Globus pallidus (tissue), 1 donor: ENCODE data around the gene CTNS.
"Not testable (repeated sequence)": the region's sequence is repeated elsewhere in the genome, so short reads cannot be mapped to it uniquely, and the experiment has no call there.

Experiments
- DNase-seq: peaks from one replicate; pipeline ENCODE4 v3.0.0-alpha.2; 2015; ENCODE audit warnings: low spot score

Gene CTNS

GRCh38 chr17:3688027-3688553 is 51.5 kb downstream of the CTNS start:
- DNase-seq, result no peak

- DNase-seq, result no peak
Observed at GRCh38 chr17:3688852-3689261, 52.3 kb downstream of the CTNS start.

DNA sequence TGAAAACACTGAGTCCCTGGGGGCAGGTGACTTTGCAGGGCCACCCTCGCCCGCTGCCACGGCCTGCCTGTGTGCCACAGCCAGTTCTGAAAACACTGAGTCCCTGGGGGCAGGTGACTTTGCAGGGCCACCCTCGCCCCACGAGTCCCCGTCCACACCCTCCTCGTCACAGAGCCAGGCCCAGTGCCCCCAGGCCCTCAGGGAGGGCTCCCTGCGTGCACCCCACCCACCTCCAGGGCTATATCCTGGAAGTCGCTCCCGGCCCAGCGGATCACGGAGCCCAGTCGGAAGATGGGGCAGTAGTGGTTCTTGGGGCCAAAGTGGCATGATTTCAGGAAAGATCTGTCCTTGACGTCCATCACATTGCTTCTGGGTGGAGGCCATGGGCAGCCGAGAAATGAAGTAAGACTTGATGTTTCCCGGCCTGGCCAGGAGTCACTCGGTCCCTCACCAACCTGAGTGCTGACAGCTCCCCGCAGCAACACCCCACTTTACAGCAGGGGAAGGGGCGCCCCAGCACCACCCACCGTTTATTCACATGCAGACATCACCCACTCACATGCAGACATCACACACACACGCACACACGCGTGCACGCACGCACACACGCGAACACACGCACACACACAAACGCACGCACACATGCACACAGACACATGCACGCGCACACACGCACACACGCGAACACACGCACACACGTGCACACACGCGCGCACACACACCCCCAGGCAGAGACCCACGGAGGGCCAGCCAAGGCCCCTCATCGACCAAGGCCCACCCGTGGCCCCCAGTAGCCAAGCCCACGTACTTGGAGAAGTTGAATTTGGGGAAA is 52.9 kb downstream of the CTNS start:
- no peak for DNase-seq

DNA sequence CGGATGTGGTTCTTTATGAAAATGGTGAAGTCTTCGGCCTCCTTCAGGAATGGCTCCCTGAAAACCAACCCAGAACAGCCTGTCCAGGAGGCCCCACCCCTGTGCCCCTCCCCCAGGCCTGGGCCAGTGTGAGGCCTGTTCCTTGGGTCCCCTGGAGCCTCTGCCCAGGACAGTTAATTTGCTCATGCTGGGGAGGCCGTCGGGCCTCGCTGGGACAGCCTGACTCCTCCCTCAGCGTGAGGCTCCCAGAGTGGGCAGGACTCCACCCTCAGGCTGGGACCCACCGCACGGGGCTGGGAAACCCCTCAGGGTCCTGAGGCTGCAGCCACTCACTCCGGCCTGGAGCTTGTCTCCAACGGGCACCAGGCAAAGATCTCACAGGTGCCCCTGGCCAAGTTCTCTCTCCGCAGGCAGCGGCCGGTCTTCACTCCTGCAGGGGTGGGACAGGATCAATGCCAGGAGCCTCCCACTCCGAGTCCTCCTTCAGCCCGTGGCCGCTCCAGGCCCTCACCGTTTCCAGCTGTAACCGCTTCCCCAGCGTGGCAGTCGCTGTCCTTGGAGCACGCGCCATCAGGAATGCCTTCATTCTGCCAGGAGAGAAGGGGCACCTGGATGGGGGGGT is 53.6 kb downstream of the CTNS start:
- no peak for DNase-seq

- no peak for DNase-seq
Observed at GRCh38 chr17:3691617-3692067, 55.1 kb downstream of the CTNS start.

GRCh38 chr17:3692346-3692745 is 55.8 kb downstream of the CTNS start:
- no peak for DNase-seq

DNA sequence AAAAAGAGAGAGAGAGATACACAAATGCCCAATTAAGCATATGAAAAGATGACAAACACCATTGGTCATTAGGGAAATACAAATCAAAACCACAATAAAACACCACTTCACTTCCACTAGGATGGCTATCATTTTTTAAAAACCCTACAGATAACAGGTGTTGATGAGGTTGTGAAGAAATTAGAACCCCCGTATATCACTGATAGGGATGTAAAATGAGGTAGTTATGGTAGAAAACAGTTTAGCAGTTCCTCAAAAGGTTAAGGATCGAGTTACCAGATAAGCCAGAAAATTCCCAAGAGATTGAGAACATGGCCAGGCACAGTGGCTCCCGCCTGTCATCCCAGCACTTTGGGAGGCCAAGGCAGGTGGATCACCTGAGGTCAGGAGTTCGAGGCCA is 56.6 kb downstream of the CTNS start:
- no peak for DNase-seq

DNA sequence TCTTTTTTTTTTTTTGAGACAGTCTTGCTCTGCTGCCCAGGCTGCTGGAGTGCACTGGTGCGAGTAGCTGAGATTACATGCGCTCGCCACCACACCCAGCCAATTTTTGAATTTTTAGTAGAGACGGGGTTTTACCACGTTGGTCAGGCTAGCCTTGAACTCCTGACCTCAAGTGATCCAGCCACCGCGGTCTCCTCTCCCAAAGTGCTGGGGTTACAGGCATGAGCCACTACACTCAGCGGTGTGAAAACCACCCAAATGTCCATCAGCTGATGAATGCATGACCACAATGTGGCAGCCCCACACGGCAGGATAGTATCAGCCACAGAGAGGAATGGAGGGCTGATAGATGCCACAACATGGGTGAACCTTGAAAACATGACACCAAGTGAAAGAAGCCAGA is 57.3 kb downstream of the CTNS start:
- DNase-seq, result no peak

GRCh38 chr17:3695129-3695722 is 58.7 kb downstream of the CTNS start:
- DNase-seq, result no peak

DNA sequence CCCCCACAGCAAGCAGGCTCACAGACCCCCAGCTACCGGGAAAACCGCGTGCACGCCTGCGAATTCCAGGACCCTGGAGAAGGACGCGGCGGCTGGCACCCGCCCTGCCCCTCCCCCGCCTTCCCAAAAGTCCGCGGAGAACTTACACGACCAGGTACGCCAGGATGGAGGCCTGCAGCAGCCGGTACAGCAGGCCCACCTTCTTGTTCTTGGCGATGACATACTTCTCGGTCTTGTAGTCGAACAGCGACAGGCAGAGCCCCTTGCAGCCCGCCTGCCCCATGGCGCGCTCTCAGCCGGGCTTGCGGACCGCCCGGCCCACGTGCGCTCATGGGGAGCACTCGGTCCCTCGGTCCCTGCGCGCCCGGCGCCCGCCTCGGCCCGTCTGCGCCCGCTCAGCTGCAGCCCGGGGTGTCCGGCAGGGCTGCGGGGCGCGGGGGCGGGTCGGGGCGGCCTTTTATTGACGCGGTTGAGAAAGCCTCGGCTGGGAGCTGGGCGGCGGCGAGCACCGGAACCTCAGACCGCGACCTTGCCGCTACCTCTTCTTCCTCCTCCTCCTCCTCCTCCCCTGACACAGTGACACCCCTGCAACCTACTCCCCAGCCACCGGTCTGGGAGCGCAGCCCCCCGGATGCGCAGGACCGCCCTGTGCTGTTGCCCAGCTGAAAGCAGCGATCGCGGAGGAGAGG is 59.3 kb downstream of the CTNS start, which contains the start of gene P2RX5:
TSS of gene P2RX5 (minus strand) at position 433 of the 689 bp plus-strand sequence. CDS start at position 283, 150 bp downstream.
- DNase-seq, result no peak

- DNase-seq, result no peak
Observed at GRCh38 chr17:3697103-3697476, 60.5 kb downstream of the CTNS start.

DNA sequence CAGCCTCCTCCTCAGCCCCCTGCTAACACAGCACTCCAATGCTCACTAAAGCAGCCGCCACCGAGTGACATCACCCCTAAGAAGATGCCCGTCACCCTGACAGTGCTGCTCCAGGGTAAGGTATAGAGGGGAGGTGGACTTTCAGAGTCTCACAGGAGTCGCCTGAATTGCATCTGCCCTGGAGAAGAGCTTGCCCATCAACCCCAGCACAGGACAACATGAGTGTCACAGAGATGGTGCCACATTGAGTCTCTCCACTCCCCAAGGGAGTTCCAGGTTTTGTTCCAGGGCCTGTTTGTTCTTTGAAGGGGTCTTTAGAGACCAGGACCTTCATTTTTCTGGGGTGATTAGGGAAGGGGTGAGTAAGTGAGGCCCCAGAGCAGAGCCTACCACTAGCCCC is 61.6 kb downstream of the CTNS start:
- DNase-seq, result no peak

DNA sequence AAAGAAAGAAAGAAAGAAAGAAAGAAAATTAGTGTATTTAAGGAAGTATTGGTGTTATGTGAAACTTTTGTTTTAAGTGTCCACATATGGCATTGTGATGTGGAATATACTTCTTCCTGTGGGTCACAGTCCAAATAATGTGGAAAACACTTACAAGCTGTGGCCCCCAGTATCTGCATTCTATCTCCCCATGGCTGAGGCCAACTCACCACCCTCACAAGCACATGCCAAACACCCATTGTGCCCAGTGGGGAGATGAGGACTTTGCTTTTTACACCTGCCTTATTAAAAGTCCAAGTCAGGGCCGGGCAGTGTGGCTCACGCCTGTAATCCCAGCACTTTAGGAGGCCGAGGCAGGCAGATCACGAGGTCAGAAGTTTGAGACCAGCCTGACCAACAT is 63.4 kb downstream of the CTNS start:
- no peak for DNase-seq

DNA sequence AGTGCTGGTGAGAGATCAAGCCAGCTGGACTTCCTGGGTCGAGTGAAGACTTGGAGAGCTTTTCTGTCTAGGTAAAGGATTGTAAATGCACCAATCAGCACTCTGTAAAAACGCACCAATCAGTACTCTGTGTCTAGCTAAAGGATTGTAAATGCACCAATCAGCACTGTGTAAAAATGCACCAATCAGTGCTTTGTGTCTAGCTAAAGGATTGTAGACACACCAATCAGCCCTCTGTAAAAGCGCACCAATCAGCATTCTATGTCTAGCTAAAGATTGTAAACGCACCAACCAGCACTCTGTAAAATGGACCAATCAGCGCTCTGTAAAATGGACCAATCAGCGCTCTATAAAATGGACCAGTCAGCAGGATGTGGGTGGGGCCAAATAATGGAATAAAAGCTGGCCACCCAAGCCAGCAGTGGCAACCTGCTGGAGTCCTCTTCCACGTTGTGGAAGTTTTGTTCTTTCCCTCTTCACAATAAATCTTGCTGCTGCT is 65.5 kb downstream of the CTNS start:
- DNase-seq, result not testable (repeated sequence)

DNA sequence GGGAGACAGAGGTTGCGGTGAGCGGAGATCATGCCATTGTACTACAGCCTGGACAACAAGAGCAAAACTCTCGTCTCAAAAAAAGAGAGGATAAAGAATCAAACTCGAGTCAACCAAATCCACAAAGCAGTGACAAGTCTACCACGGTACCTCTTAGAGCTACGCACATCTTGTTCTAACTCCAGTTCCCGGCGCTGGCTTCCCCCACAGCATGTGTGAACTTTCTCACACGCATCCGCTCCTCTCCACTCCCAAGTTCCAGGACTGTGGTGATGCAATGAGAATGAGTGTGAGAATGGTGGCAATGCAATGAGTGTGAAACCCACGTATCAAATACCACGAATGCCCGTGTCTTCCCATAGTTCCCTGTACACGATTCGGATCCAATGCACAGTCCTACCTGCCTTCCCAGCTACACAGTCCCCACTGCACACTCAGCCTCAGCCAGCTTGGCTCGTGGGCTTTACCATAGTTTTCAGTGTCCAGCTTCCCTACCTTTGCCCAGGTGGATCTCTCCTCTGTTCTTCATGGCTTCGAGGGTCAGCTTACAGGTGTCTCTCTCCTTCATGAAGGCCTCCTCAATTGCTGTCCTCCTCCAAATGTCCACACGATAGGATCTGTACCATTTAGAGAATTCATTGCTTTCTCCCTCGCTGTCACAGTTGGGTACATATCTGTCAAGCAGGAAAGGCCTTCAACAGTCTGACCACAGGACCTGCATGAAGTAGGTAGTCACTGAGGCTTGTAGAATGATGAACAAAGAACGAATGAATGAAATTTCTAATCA is 68.6 kb downstream of the CTNS start:
- no peak for DNase-seq

DNA sequence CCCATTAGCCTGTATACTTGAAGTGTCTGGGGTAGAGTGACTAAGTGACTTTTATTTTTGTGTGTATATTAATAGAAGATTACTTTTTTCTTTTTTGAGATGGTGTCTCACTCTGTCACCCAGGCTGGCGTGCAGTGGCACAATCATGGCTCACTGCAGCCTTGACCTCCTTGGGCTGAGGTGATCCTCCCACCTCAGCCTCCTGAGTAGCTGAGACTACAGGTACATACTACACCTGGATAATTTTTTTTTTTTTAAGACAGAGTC is 69.1 kb downstream of the CTNS start:
- DNase-seq, result not testable (repeated sequence)

DNA sequence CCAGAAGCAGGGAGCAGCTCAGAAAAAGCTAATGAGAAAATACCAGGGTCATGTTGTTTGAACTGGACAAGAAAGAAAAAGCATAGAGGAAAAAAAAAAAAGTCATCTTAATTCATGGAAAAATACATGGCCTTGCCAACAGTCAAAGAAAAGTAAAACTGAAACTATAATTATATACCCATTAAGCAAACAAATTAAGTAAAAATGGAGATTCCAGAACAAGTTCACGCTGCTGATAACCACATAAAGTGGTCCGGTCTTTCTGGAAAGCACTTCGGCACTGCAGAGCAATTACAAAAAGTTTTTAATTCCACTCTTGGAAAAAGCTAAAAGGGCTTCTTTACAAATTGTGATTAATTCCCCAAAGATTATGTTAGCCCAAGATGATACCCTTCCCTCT is 71.8 kb downstream of the CTNS start:
- DNase-seq, result no peak

DNA sequence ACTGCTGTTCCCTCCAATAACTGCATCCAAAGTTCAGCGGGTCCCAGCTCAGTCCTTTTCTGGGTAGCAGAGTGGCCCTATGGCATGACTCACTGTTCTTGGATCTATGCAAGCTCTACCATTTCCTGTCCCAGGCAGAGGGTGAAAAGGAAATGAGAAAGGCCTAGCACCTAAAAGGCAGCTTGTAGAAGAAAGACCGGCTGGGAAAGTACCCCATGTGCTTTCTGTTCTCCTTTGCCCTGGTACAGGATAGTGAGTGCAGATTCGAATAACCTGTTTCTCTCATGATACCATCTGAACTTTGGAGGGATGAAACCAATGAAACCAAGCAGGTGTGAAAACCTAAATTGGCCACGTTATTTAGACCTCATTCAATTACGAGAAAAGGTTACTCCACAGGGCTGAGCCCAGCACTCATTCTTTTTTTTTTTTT is 74.4 kb downstream of the CTNS start:
- no peak for DNase-seq
